GM12891 (cell line): ENCODE measurements around the gene TSFM.
A peak's percentile ranks its signal among the peaks of the same experiment; 100 is the strongest.

Experiments used
- POLR2A ChIP-seq: IDR thresholded peaks from 2 replicates; pipeline ENCODE4 v1.6.1; 2011; ENCODE audit warnings: low read depth, low read length, control low read depth
- POLR2AphosphoS5 ChIP-seq: IDR thresholded peaks from 2 replicates; pipeline ENCODE4 v1.6.1; 2011; ENCODE audit warnings: low read depth, low read length, control low read depth
- TAF1 ChIP-seq: IDR thresholded peaks from 2 replicates; pipeline ENCODE4 v1.6.1; 2011; ENCODE audit warnings: low read depth, low read length, control low read depth

DNA sequence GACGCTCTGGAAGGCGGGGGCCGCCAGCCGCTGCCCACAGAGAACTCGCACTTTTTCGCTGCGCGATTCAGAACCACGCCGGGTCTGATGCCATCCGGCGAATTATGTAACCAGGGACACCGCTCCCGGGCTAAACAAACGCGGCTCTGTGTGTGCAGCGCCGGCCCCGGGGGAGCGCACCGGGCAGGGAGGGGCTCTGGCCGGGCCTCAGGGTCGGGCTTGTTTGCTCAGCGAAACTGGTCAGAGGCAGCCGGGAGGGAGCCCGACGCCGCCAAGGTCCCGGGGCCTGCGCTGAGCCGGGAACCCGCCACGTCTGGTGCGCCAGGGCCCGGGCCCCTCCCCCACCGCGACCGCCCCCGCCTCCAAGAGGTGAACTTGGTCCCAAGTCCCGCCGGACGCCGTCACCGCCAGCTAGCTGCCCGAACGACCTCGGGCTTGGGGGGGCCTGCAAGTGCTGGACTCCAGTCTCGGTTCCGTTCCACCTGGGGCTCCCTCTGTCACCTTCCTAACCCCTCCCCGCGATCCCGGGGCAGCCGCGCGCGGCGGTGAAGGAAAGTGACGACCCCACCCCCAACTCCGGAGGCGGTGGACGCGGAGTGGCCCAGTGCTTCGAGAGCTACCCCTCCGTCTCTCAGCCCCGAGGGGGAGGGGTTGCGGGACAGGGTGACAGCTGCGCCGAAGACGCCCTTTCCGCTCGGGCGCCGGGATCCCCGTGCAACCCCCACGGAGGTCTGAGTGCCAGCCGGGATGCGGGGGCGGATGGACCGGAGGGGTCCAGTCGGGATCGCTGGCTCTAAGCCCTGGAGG is 63.1 kb downstream of the TSFM start:
- peak; percentile 31; the same call in 1 of the 2 replicates for TF ChIP-seq POLR2A
- no peak for TF ChIP-seq TAF1
- TF ChIP-seq POLR2AphosphoS5 = peak; percentile 44; the same call in 1 of the 2 replicates
